ENCODE measurements around the gene TMEM120B.

TMEM120B gene

GRCh38 chr12:121814429-121815119, 102.0 kb downstream of the TMEM120B start:
- Histone ChIP-seq H3K27ac (ENCODE audit: insufficient read depth, low read length, poor library complexity, severe bottlenecking) (no peak overlapping the region), H3K4me1 (ENCODE audit: control insufficient read depth, insufficient read depth, low read length, poor library complexity, severe bottlenecking) (peaks cover 36% of the 10 kb centered on the region), H3K36me3 (ENCODE audit: control insufficient read depth, insufficient read depth, low read length) (peaks cover 69% of the 10 kb centered on the region), H3K9me3 (ENCODE audit: control insufficient read depth, low read length) (no peaks in the 10 kb centered on the region), H3K27me3 (replicated peaks; ENCODE audit: control insufficient read depth, insufficient read depth, low read length, poor library complexity, severe bottlenecking) (no peaks in the 10 kb centered on the region), H3K4me3 (ENCODE audit: insufficient read depth, low read depth, low read length, poor library complexity, severe bottlenecking) (no peak overlapping the region)
- DNase-seq, result no peak

DNA sequence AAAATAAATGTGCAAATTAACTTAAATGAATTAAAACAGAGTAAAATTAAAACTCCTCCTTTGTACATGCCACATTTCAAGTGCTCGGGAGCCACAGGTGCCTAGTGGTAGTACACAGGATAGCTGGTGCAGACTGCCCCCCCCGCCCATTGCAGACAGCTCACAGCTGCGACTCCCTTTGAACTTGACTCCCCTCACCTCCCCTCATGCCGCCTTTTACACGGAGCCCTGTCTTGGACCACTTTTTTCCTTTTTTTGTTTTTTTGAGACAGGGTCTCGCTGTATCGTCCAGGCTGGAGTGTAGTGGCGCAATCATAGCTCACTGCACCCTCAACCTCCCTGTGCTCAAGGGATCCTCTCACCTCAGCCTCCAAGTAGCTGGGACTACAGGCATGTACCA, 102.7 kb downstream of the TMEM120B start:
- Histone ChIP-seq H3K4me3 (ENCODE audit: insufficient read depth, low read depth, low read length, poor library complexity, severe bottlenecking) (no peak overlapping the region), H3K4me1 (ENCODE audit: control insufficient read depth, insufficient read depth, low read length, poor library complexity, severe bottlenecking) (peaks cover 35% of the 10 kb centered on the region), H3K27ac (ENCODE audit: insufficient read depth, low read length, poor library complexity, severe bottlenecking) (no peak overlapping the region), H3K27me3 (replicated peaks; ENCODE audit: control insufficient read depth, insufficient read depth, low read length, poor library complexity, severe bottlenecking) (no peaks in the 10 kb centered on the region), H3K9me3 (ENCODE audit: control insufficient read depth, low read length) (no peaks in the 10 kb centered on the region), H3K36me3 (ENCODE audit: control insufficient read depth, insufficient read depth, low read length) (peaks cover 69% of the 10 kb centered on the region)
- DNase-seq, result no peak

- H3K4me1 ChIP-seq (ENCODE audit: control insufficient read depth, insufficient read depth, low read length, poor library complexity, severe bottlenecking), result peaks cover 16% of the 10 kb centered on the region
- H3K36me3 ChIP-seq (ENCODE audit: control insufficient read depth, insufficient read depth, low read length), result peaks cover 80% of the 10 kb centered on the region
- no peaks in the 10 kb centered on the region for H3K9me3 ChIP-seq (ENCODE audit: control insufficient read depth, low read length)
- no peak overlapping the region for H3K4me3 ChIP-seq (ENCODE audit: insufficient read depth, low read depth, low read length, poor library complexity, severe bottlenecking)
- no peaks in the 10 kb centered on the region for H3K27me3 ChIP-seq (replicated peaks; ENCODE audit: control insufficient read depth, insufficient read depth, low read length, poor library complexity, severe bottlenecking)
- no peak for DNase-seq
- H3K27ac ChIP-seq (ENCODE audit: insufficient read depth, low read length, poor library complexity, severe bottlenecking), result no peak overlapping the region
These were observed 104.5 kb downstream of the TMEM120B start for GRCh38 chr12:121816925-121817647.

GRCh38 chr12:121817648-121818043, 105.1 kb downstream of the TMEM120B start:
- Histone ChIP-seq H3K9me3 (ENCODE audit: control insufficient read depth, low read length) (no peaks in the 10 kb centered on the region), H3K4me3 (ENCODE audit: insufficient read depth, low read depth, low read length, poor library complexity, severe bottlenecking) (no peak overlapping the region), H3K27ac (ENCODE audit: insufficient read depth, low read length, poor library complexity, severe bottlenecking) (no peak overlapping the region), H3K36me3 (ENCODE audit: control insufficient read depth, insufficient read depth, low read length) (peaks cover 85% of the 10 kb centered on the region), H3K4me1 (ENCODE audit: control insufficient read depth, insufficient read depth, low read length, poor library complexity, severe bottlenecking) (peaks cover 11% of the 10 kb centered on the region), H3K27me3 (replicated peaks; ENCODE audit: control insufficient read depth, insufficient read depth, low read length, poor library complexity, severe bottlenecking) (no peaks in the 10 kb centered on the region)
- no peak for DNase-seq

DNA sequence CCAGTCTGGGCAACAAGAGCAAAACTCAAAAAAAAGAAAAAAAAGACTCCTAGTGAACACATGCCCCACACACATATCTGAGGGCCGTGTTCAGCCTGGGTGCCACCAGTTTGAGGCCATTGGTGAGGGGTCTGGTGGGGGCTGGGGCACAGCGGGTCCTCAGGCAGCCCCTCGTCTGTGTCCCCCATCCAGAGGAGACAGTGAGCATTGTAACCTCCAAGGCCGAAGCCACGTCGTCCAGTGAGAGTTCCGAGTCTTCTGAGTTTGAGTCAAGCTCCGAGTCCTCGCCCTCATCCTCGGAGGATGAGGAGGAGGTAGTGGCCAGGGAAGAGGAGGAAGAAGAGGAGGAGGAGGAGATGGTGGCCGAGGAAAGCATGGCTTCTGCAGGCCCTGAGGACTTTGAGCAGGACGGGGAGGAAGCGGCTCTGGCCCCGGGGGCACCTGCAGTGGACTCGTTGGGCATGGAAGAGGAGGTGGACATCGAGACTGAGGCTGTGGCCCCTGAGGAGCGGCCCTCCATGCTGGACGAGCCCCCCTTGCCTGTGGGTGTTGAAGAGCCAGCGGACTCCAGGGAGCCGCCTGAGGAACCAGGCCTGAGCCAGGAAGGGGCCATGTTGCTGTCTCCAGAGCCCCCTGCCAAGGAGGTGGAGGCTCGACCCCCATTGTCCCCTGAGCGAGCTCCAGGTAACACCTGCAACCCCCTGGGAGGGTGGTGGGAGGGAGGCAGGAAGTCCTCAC, 106.8 kb downstream of the TMEM120B start:
- no peaks in the 10 kb centered on the region for H3K4me1 ChIP-seq (ENCODE audit: control insufficient read depth, insufficient read depth, low read length, poor library complexity, severe bottlenecking)
- H3K4me3 ChIP-seq (ENCODE audit: insufficient read depth, low read depth, low read length, poor library complexity, severe bottlenecking), result no peak overlapping the region
- no peak for DNase-seq
- H3K36me3 ChIP-seq (ENCODE audit: control insufficient read depth, insufficient read depth, low read length), result peaks cover 88% of the 10 kb centered on the region
- H3K27me3 ChIP-seq (replicated peaks; ENCODE audit: control insufficient read depth, insufficient read depth, low read length, poor library complexity, severe bottlenecking), result no peaks in the 10 kb centered on the region
- H3K9me3 ChIP-seq (ENCODE audit: control insufficient read depth, low read length), result no peaks in the 10 kb centered on the region
- no peak overlapping the region for H3K27ac ChIP-seq (ENCODE audit: insufficient read depth, low read length, poor library complexity, severe bottlenecking)

DNA sequence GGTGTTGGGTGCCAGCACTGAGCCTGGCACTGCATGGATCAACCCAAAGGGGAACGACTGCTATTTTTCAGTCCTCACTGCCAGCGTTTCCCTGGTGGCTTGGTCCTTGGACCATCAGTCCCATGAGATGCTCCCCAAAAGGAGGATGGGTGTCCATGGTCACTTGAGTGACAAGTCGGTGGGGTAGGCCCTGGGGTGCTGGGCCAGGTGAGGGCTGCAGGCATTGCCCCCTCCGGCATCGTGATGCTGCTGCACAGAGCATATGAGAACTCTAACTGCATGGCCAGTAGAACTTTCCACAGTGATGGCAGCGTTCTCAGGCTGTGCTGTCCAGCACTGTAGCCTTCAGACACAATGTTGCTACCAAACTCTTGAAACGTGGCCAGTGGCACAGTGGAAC, 107.5 kb downstream of the TMEM120B start:
- H3K36me3 ChIP-seq (ENCODE audit: control insufficient read depth, insufficient read depth, low read length), result peaks cover 82% of the 10 kb centered on the region
- DNase-seq, result no peak
- H3K27me3 ChIP-seq (replicated peaks; ENCODE audit: control insufficient read depth, insufficient read depth, low read length, poor library complexity, severe bottlenecking), result no peaks in the 10 kb centered on the region
- H3K4me1 ChIP-seq (ENCODE audit: control insufficient read depth, insufficient read depth, low read length, poor library complexity, severe bottlenecking), result no peaks in the 10 kb centered on the region
- H3K4me3 ChIP-seq (ENCODE audit: insufficient read depth, low read depth, low read length, poor library complexity, severe bottlenecking), result no peak overlapping the region
- H3K9me3 ChIP-seq (ENCODE audit: control insufficient read depth, low read length), result no peaks in the 10 kb centered on the region
- no peak overlapping the region for H3K27ac ChIP-seq (ENCODE audit: insufficient read depth, low read length, poor library complexity, severe bottlenecking)

DNA sequence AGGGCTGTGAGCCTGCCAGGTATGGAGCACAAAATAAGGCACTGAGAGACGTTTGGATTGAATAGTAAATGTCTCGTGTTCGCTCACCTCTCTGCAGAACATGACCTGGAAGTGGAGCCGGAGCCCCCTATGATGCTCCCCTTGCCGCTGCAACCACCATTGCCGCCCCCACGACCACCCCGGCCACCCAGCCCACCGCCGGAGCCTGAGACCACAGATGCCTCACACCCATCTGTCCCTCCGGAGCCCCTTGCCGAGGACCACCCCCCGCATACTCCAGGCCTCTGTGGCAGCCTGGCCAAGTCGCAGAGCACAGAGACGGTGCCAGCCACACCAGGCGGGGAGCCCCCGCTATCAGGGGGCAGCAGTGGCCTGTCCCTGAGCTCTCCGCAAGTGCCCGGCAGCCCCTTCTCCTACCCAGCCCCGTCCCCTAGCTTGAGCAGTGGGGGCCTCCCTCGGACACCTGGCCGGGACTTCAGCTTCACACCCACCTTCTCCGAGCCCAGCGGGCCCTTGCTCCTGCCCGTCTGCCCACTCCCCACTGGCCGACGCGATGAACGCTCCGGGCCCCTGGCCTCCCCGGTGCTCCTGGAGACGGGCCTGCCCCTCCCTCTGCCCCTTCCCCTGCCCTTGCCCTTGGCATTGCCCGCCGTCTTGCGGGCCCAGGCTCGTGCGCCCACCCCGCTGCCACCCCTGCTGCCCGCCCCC, 110.0 kb downstream of the TMEM120B start:
- Histone ChIP-seq H3K4me1 (ENCODE audit: control insufficient read depth, insufficient read depth, low read length, poor library complexity, severe bottlenecking) (no peaks in the 10 kb centered on the region), H3K9me3 (ENCODE audit: control insufficient read depth, low read length) (no peaks in the 10 kb centered on the region)

GRCh38 chr12:121823101-121823726, 110.7 kb downstream of the TMEM120B start:
- Histone ChIP-seq H3K4me1 (ENCODE audit: control insufficient read depth, insufficient read depth, low read length, poor library complexity, severe bottlenecking) (no peaks in the 10 kb centered on the region), H3K27ac (ENCODE audit: insufficient read depth, low read length, poor library complexity, severe bottlenecking) (no peak overlapping the region), H3K27me3 (replicated peaks; ENCODE audit: control insufficient read depth, insufficient read depth, low read length, poor library complexity, severe bottlenecking) (no peaks in the 10 kb centered on the region), H3K4me3 (ENCODE audit: insufficient read depth, low read depth, low read length, poor library complexity, severe bottlenecking) (no peak overlapping the region), H3K36me3 (ENCODE audit: control insufficient read depth, insufficient read depth, low read length) (peaks cover 73% of the 10 kb centered on the region), H3K9me3 (ENCODE audit: control insufficient read depth, low read length) (no peaks in the 10 kb centered on the region)
- DNase-seq, result no peak

More for the DNA sequence above, 110.0 kb downstream of the TMEM120B start:
- H3K27me3 ChIP-seq (replicated peaks; ENCODE audit: control insufficient read depth, insufficient read depth, low read length, poor library complexity, severe bottlenecking), result no peaks in the 10 kb centered on the region
- no peak overlapping the region for H3K27ac ChIP-seq (ENCODE audit: insufficient read depth, low read length, poor library complexity, severe bottlenecking)
- DNase-seq, result no peak
- H3K36me3 ChIP-seq (ENCODE audit: control insufficient read depth, insufficient read depth, low read length), result peaks cover 73% of the 10 kb centered on the region
- no peak overlapping the region for H3K4me3 ChIP-seq (ENCODE audit: insufficient read depth, low read depth, low read length, poor library complexity, severe bottlenecking)

DNA sequence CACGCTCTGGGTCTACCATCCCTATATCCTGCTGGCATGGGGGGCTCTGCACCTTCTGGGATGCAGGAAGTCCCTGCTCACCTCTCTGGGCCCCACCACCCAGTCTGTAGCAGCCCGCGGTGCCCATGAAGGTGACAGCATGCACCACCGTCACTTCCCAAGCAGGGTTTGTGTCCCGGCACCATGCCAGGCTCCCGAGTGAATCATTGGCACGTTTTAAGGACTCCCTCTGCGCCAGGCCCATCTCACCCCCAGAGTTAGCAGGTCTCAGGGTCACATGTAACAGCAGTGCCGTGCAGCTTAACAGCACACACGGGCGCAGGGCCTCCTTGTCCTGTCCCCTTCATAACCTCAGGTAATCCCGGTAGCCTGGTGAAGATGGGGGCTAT, 111.2 kb downstream of the TMEM120B start:
- no peak for DNase-seq
- peaks cover 77% of the 10 kb centered on the region for H3K36me3 ChIP-seq (ENCODE audit: control insufficient read depth, insufficient read depth, low read length)
- H3K4me3 ChIP-seq (ENCODE audit: insufficient read depth, low read depth, low read length, poor library complexity, severe bottlenecking), result no peak overlapping the region
- H3K27ac ChIP-seq (ENCODE audit: insufficient read depth, low read length, poor library complexity, severe bottlenecking), result no peak overlapping the region
- H3K4me1 ChIP-seq (ENCODE audit: control insufficient read depth, insufficient read depth, low read length, poor library complexity, severe bottlenecking), result no peaks in the 10 kb centered on the region
- H3K27me3 ChIP-seq (replicated peaks; ENCODE audit: control insufficient read depth, insufficient read depth, low read length, poor library complexity, severe bottlenecking), result no peaks in the 10 kb centered on the region
- H3K9me3 ChIP-seq (ENCODE audit: control insufficient read depth, low read length), result no peaks in the 10 kb centered on the region
